Fibroblast of lung (primary cell): ENCODE measurements around the gene PRICKLE1.

Source experiments
- EZH2 ChIP-seq: IDR thresholded peaks from 2 replicates; pipeline ENCODE4 v1.5.1; 2012; ENCODE audit warnings: low read length, control low read depth, mild to moderate bottlenecking; ENCODE audit errors: missing control alignments
- TF ChIP-seq, protein P1 (sequence below), 2 donors: IDR thresholded peaks in 1 of 2; conservative IDR thresholded peaks in 1 of 2; 1 replicate in 1 of 2; 2 replicates in 1 of 2; pipeline ENCODE4 v1.5.1; 2011 to 2012; ENCODE audit warnings: low read length in 2 of 2, control low read depth in 1 of 2, inconsistent platforms in 1 of 2, low read depth in 1 of 2, mild to moderate bottlenecking in 1 of 2

DNA sequence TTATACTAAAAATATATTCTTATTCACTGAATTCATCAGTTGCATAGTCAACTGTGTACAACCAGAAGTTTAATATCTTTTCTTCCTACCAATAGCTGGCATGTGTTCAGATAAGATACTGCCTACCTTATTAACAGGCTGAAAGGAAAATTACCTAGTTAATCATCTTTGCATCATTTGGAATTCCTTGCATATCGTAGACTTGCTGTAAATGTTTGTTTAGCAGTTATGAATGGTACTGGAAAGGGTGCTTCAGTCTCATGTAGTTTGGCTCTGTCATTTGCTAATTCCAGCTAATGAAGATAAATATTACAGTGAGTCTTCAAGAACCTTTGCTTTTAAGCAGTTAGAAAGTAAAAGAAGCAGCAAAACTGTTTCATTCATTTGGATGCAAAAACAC is 179.2 kb downstream of the PRICKLE1 start:
- TF ChIP-seq, protein P1, sequence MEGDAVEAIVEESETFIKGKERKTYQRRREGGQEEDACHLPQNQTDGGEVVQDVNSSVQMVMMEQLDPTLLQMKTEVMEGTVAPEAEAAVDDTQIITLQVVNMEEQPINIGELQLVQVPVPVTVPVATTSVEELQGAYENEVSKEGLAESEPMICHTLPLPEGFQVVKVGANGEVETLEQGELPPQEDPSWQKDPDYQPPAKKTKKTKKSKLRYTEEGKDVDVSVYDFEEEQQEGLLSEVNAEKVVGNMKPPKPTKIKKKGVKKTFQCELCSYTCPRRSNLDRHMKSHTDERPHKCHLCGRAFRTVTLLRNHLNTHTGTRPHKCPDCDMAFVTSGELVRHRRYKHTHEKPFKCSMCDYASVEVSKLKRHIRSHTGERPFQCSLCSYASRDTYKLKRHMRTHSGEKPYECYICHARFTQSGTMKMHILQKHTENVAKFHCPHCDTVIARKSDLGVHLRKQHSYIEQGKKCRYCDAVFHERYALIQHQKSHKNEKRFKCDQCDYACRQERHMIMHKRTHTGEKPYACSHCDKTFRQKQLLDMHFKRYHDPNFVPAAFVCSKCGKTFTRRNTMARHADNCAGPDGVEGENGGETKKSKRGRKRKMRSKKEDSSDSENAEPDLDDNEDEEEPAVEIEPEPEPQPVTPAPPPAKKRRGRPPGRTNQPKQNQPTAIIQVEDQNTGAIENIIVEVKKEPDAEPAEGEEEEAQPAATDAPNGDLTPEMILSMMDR (conservative IDR thresholded peaks at IDR 0.05 in 1 of 2, IDR thresholded peaks at IDR 0.05 in 1 of 2; ENCODE audit: low read depth in 1 of 2, low read length in 2 of 2) = no peak
- TF ChIP-seq EZH2 = no peak
